A673 (cell line): Measurements from ENCODE around the gene GALNS. TPM values are rescaled to one million over a fixed set of nuclear protein-coding genes. Genes with fewer than 3 reads are reported as not detected.

Experiments used
- BruUV-seq: library from RNA; stranded (reverse); fragments of 400-500 nt; replicated peaks from 2 replicates; lab custom pipeline; 2021; lab: Mats Ljungman, UMichigan
- CTCF ChIA-PET: fragments of 300-600 bp; sonication (Branson Sonifier 250); formaldehyde crosslinking; loops from one replicate; lab custom pipeline; 2022; ENCODE audit warnings: antibody characterized with exemption; lab: Charles Lee
- POLR2A ChIA-PET: fragments of 300-600 bp; sonication (Branson Sonifier 250); formaldehyde crosslinking; loops from one replicate; lab custom pipeline; 2022; ENCODE audit warnings: antibody characterized with exemption; ENCODE audit not compliant: low non-redundant PET; lab: Charles Lee
- DNase-seq: peaks from one replicate; pipeline ENCODE4 v3.0.0-alpha.2; 2015; ENCODE audit warnings: low spot score
- H3K27ac ChIP-seq: fragments of 200-600 bp; sonication (generic); 2 replicates; pipeline ENCODE4 v1.5.1; 2016; ENCODE audit warnings: mixed run types, low read depth, mild to moderate bottlenecking, mixed read lengths, antibody characterized with exemption, low read length; ENCODE audit not compliant: poor library complexity, severe bottlenecking
- H3K27me3 ChIP-seq: fragments of 200-600 bp; sonication (generic); replicated peaks from 2 replicates; pipeline ENCODE4 v1.6.1; 2017; ENCODE audit warnings: mixed run types, low read depth, mild to moderate bottlenecking, mixed read lengths, antibody characterized with exemption, low read length; ENCODE audit not compliant: insufficient read depth, poor library complexity
- H3K36me3 ChIP-seq: fragments of 200-600 bp; sonication (generic); 2 replicates; pipeline ENCODE4 v1.6.1; 2016; ENCODE audit warnings: mixed run types, mild to moderate bottlenecking, mixed read lengths, antibody characterized with exemption, low read length; ENCODE audit not compliant: insufficient read depth, poor library complexity, severe bottlenecking
- H3K4me1 ChIP-seq: fragments of 200-600 bp; sonication (generic); 2 replicates; pipeline ENCODE4 v1.6.1; 2017; ENCODE audit warnings: mixed run types, mild to moderate bottlenecking, mixed read lengths, antibody characterized with exemption, low read length; ENCODE audit not compliant: insufficient read depth, poor library complexity, severe bottlenecking
- H3K4me3 ChIP-seq: fragments of 200-600 bp; sonication (generic); 2 replicates; pipeline ENCODE4 v1.5.1; 2016; ENCODE audit warnings: low read depth, mixed run types, mild to moderate bottlenecking, mixed read lengths, low read length; ENCODE audit not compliant: poor library complexity, severe bottlenecking
- H3K9me3 ChIP-seq: fragments of 200-600 bp; sonication (generic); 2 replicates; pipeline ENCODE4 v1.6.1; 2016; ENCODE audit warnings: mixed run types, low read depth, mild to moderate bottlenecking, mixed read lengths, antibody characterized with exemption, low read length; ENCODE audit not compliant: poor library complexity, severe bottlenecking
- CTCF ChIP-seq: fragments of 300-800, 200-600 bp; sonication (generic); conservative IDR thresholded peaks from 2 replicates; pipeline ENCODE4 v1.5.1; 2017; ENCODE audit warnings: low read depth, mild to moderate bottlenecking, antibody characterized with exemption, low read length, moderate library complexity, mixed read lengths
- EZH2 ChIP-seq: fragments of 200-600 bp; sonication (generic); IDR thresholded peaks from 2 replicates; pipeline ENCODE4 v1.6.1; 2017; ENCODE audit warnings: borderline replicate concordance, low read depth, mild to moderate bottlenecking, mixed read lengths, antibody characterized with exemption, low read length; ENCODE audit not compliant: poor library complexity, severe bottlenecking
- intact Hi-C: fragments of 100-400 bp; cut with micrococcal nuclease; formaldehyde crosslinking; loops from one replicate; pipeline ENCODE4 v1.10.0; 2022; ENCODE audit not compliant: unreplicated experiment
- total RNA-seq: library from RNA; stranded (reverse); gene quantifications from 2 replicates; pipeline ENCODE4 v1.2.3, GENCODE V29; 2021

GALNS gene
- total RNA-seq, 1 experiment from 2014 or later = 54.8 TPM

- POLR2A ChIA-PET = no interaction called here
- TF ChIP-seq CTCF = no peak
- TF ChIP-seq EZH2 = no peak
- Histone ChIP-seq H3K27me3 (no peaks in the 10 kb centered on the region), H3K36me3 (no peaks in the 10 kb centered on the region), H3K27ac (peak overlapping the region; percentile 65), H3K4me1 (peaks cover 73% of the 10 kb centered on the region), H3K4me3 (no peak overlapping the region), H3K9me3 (no peaks in the 10 kb centered on the region)
- intact Hi-C loops = no loop called here
- no TSS peak for BruUV-seq
- no peak for DNase-seq
- CTCF ChIA-PET = no interaction called here
Measured at GRCh38 chr16:88778541-88779065, 78.1 kb downstream of the GALNS start.

GRCh38 chr16:88778271-88778525 is 78.5 kb downstream of the GALNS start:
- intact Hi-C loops = no loop called here
- CTCF ChIA-PET = interaction anchor here (1.4 kb wide), 1 partner anchor 41 kb away, joined by 3 read pairs; no protein-coding TSS in a partner anchor
- POLR2A ChIA-PET = no interaction called here
- TF ChIP-seq CTCF = no peak
- Histone ChIP-seq H3K4me1 (peaks cover 73% of the 10 kb centered on the region), H3K36me3 (no peaks in the 10 kb centered on the region), H3K9me3 (no peaks in the 10 kb centered on the region), H3K4me3 (no peak overlapping the region), H3K27me3 (no peaks in the 10 kb centered on the region), H3K27ac (peak overlapping the region; percentile 64)
- no peak for DNase-seq
- no TSS peak for BruUV-seq

- POLR2A ChIA-PET = no interaction called here
- no peaks in the 10 kb centered on the region for H3K9me3 ChIP-seq
- CTCF ChIA-PET = interaction anchor here (1.4 kb wide), 1 partner anchor 40 kb away, joined by 3 read pairs; no protein-coding TSS in a partner anchor
- H3K4me1 ChIP-seq = peaks cover 73% of the 10 kb centered on the region
- no peak overlapping the region for H3K4me3 ChIP-seq
- intact Hi-C loops = no loop called here
- H3K27ac ChIP-seq = peak overlapping the region; percentile 64
- BruUV-seq = no TSS peak
- H3K27me3 ChIP-seq = no peaks in the 10 kb centered on the region
- H3K36me3 ChIP-seq = no peaks in the 10 kb centered on the region
- TF ChIP-seq EZH2 = no peak
- TF ChIP-seq CTCF = no peak
- DNase-seq = no peak
Measured at GRCh38 chr16:88777471-88778270, 79.1 kb downstream of the GALNS start.
